GM12878 (cell line): Measurements from ENCODE around the gene MAN2A2. TPM values are rescaled to one million over a fixed set of nuclear protein-coding genes. Genes with fewer than 3 reads are reported as not detected.
A peak's percentile ranks its signal among the peaks of the same experiment; 100 is the strongest.

Experiments
- BRCA1 ChIP-seq: IDR thresholded peaks from 2 replicates; pipeline ENCODE4 v1.6.1; 2011; ENCODE audit warnings: low read depth, low read length, improper control_type of control experiment
- EZH2 ChIP-seq: IDR thresholded peaks from 2 replicates; pipeline ENCODE4 v1.6.1; 2012; ENCODE audit warnings: low read depth, mild to moderate bottlenecking, control low read depth, inconsistent platforms, low read length, borderline replicate concordance; ENCODE audit not compliant: control insufficient read depth
- GABPA ChIP-seq: IDR thresholded peaks from 2 replicates; pipeline ENCODE4 v1.6.1; 2014; ENCODE audit warnings: antibody characterized with exemption, low read depth, mild to moderate bottlenecking, inconsistent platforms
- HDAC6 ChIP-seq: fragments of 200-600 bp; sonication (generic); IDR thresholded peaks from one replicate; pipeline ENCODE4 v1.8.0; 2017; ENCODE audit warnings: antibody characterized with exemption; ENCODE audit not compliant: unreplicated experiment
- IRF4 ChIP-seq: IDR thresholded peaks from 2 replicates; pipeline ENCODE4 v1.6.1; 2011; ENCODE audit warnings: low read depth, low read length
- MTA2 ChIP-seq: fragments of 450-650 bp; IDR thresholded peaks from 2 replicates; pipeline ENCODE4 v1.6.1; 2016; ENCODE audit warnings: low read depth, mild to moderate bottlenecking, moderate library complexity
- MYC ChIP-seq: IDR thresholded peaks from 2 replicates; pipeline ENCODE4 v1.6.1; 2011; ENCODE audit warnings: mild to moderate bottlenecking, low read length, moderate library complexity, inconsistent platforms; ENCODE audit not compliant: insufficient read depth, insufficient replicate concordance, insufficient read length, severe bottlenecking
- NFYA ChIP-seq: IDR thresholded peaks from 2 replicates; pipeline ENCODE4 v1.6.1; 2011; ENCODE audit warnings: low read depth, mild to moderate bottlenecking, low read length, improper control_type of control experiment, borderline replicate concordance
- NFYB ChIP-seq: IDR thresholded peaks from 2 replicates; pipeline ENCODE4 v1.6.1; 2011; ENCODE audit warnings: low read depth, mild to moderate bottlenecking, low read length, improper control_type of control experiment, moderate library complexity; ENCODE audit not compliant: insufficient read depth
- PAX5 ChIP-seq: IDR thresholded peaks from 2 replicates; pipeline ENCODE4 v1.6.1; 2011; ENCODE audit warnings: low read depth, low read length, borderline replicate concordance
- POLR2AphosphoS5 ChIP-seq: IDR thresholded peaks from 2 replicates; pipeline ENCODE4 v1.6.1; 2011; ENCODE audit warnings: mild to moderate bottlenecking, low read length, inconsistent platforms
- SMAD5 ChIP-seq: IDR thresholded peaks from 2 replicates; pipeline ENCODE4 v1.6.1; 2016; ENCODE audit warnings: antibody characterized with exemption, low read depth
- SREBF1 ChIP-seq: IDR thresholded peaks from 2 replicates; pipeline ENCODE4 v1.6.1; 2012; ENCODE audit warnings: mild to moderate bottlenecking, low read length
- YBX1 ChIP-seq: fragments of 450-650 bp; IDR thresholded peaks from 2 replicates; pipeline ENCODE4 v1.6.1; 2016; ENCODE audit warnings: antibody characterized with exemption
- ZNF384 ChIP-seq: IDR thresholded peaks from 2 replicates; pipeline ENCODE4 v1.6.1; 2012; ENCODE audit warnings: low read depth, mild to moderate bottlenecking, low read length, improper control_type of control experiment, borderline replicate concordance
- polyA plus RNA-seq, 11 experiments: library from polyadenylated mRNA; depleted of rRNA in 4 of 11; unstranded in 6 of 11; stranded (reverse) in 5 of 11; fragments of >200 nt; fragmentation: Nextera tagmentation in 4 of 11; fragmentation: Illumina TruSeq in 1 of 11; extraction: Ambion mirVana in 4 of 11; extraction: Trizol in 1 of 11; gene quantifications; 1 replicate in 1 of 11; 2 replicates in 10 of 11; pipeline versions ENCODE4 v1.2.1 to v1.2.3, GENCODE V29; 2011 to 2016; ENCODE audit warnings: inconsistent platforms in 2 of 11, missing spikeins in 2 of 11, low read depth in 1 of 11
- total RNA-seq, 4 experiments: library from RNA; depleted of rRNA in 3 of 4; stranded (reverse); fragments of >200 nt in 3 of 4; fragmentation: Illumina TruSeq in 1 of 4; extraction: Trizol in 1 of 4; gene quantifications; 2 replicates each; pipeline versions ENCODE4 v1.2.1 to v1.2.3, GENCODE V29; 2013 to 2021
- TF ChIP-seq, protein P1 (sequence below): fragments of 150-350 bp; IDR thresholded peaks from 2 replicates; pipeline ENCODE4 v1.6.1; 2016; ENCODE audit warnings: low read depth, low read length
- TF ChIP-seq, protein P2 (sequence below): fragments of 450-650 bp; conservative IDR thresholded peaks from 2 replicates; pipeline ENCODE4 v1.6.1; 2017; ENCODE audit warnings: mild to moderate bottlenecking, moderate library complexity
- TF ChIP-seq, protein P3 (sequence below): fragments of 450-650 bp; IDR thresholded peaks from 2 replicates; pipeline ENCODE4 v1.6.1; 2017; ENCODE audit warnings: borderline replicate concordance
- TF ChIP-seq, protein P4 (sequence below): fragments of 450-650 bp; IDR thresholded peaks from 2 replicates; pipeline ENCODE4 v1.6.1; 2017; ENCODE audit warnings: low read depth, mild to moderate bottlenecking, moderate library complexity

The MAN2A2 gene
- total and polyA plus RNA-seq, 10 of the 15 experiments (the other 5 are each of a cell fraction or from before 2014, with no cell fraction given) = 4.2 to 79.4 (median 23.2) TPM

DNA sequence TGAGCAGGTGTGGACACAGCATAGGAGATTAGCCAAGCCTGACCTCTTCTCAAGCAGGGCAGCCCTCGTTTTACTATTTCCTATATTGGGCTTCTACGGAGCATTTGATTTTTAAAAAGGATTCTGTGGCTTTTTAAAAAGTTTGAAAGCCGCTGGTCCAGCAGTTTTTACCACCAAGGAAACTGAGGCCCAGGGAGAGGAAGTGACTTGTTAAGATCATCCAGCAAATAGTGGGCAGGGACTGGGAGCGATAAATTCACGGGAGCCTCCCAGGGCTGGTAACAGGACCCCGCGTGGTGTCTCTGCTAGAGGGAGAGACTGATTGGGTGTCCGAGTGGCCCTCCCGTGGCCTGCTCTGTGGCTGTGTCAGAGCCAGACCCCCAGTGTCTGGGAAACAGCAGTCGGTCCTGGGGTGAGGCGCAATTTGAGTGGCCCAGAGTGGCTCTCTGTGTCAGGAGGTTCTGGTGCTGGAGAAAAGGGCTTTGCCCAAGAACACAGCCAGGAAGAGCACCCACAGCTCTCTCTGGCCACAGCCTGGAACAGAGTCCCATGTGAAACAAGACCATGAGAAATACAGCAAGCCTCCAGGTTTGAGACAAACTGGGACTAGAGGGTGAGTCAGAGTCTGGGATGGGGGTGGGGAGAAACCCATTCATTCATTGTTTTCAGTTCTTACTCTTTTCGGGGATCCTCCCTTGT is 30.5 kb upstream of the MAN2A2 start (continued):
- TF ChIP-seq, protein P1, sequence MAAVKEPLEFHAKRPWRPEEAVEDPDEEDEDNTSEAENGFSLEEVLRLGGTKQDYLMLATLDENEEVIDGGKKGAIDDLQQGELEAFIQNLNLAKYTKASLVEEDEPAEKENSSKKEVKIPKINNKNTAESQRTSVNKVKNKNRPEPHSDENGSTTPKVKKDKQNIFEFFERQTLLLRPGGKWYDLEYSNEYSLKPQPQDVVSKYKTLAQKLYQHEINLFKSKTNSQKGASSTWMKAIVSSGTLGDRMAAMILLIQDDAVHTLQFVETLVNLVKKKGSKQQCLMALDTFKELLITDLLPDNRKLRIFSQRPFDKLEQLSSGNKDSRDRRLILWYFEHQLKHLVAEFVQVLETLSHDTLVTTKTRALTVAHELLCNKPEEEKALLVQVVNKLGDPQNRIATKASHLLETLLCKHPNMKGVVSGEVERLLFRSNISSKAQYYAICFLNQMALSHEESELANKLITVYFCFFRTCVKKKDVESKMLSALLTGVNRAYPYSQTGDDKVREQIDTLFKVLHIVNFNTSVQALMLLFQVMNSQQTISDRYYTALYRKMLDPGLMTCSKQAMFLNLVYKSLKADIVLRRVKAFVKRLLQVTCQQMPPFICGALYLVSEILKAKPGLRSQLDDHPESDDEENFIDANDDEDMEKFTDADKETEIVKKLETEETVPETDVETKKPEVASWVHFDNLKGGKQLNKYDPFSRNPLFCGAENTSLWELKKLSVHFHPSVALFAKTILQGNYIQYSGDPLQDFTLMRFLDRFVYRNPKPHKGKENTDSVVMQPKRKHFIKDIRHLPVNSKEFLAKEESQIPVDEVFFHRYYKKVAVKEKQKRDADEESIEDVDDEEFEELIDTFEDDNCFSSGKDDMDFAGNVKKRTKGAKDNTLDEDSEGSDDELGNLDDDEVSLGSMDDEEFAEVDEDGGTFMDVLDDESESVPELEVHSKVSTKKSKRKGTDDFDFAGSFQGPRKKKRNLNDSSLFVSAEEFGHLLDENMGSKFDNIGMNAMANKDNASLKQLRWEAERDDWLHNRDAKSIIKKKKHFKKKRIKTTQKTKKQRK = no peak
- TF ChIP-seq NFYA (no peak), MYC (no peak), IRF4 (peak; percentile 73), YBX1 (no peak), HDAC6 (no peak), MTA2 (no peak), PAX5 (peak; percentile 52; the same call in 1 of the 2 replicates), GABPA (no peak), EZH2 (no peak), POLR2AphosphoS5 (peak; percentile 74), SREBF1 (no peak), BRCA1 (no peak), ZNF384 (no peak), SMAD5 (no peak), NFYB (no peak)
- TF ChIP-seq, protein P2, sequence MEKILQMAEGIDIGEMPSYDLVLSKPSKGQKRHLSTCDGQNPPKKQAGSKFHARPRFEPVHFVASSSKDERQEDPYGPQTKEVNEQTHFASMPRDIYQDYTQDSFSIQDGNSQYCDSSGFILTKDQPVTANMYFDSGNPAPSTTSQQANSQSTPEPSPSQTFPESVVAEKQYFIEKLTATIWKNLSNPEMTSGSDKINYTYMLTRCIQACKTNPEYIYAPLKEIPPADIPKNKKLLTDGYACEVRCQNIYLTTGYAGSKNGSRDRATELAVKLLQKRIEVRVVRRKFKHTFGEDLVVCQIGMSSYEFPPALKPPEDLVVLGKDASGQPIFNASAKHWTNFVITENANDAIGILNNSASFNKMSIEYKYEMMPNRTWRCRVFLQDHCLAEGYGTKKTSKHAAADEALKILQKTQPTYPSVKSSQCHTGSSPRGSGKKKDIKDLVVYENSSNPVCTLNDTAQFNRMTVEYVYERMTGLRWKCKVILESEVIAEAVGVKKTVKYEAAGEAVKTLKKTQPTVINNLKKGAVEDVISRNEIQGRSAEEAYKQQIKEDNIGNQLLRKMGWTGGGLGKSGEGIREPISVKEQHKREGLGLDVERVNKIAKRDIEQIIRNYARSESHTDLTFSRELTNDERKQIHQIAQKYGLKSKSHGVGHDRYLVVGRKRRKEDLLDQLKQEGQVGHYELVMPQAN = no peak
- TF ChIP-seq, protein P3, sequence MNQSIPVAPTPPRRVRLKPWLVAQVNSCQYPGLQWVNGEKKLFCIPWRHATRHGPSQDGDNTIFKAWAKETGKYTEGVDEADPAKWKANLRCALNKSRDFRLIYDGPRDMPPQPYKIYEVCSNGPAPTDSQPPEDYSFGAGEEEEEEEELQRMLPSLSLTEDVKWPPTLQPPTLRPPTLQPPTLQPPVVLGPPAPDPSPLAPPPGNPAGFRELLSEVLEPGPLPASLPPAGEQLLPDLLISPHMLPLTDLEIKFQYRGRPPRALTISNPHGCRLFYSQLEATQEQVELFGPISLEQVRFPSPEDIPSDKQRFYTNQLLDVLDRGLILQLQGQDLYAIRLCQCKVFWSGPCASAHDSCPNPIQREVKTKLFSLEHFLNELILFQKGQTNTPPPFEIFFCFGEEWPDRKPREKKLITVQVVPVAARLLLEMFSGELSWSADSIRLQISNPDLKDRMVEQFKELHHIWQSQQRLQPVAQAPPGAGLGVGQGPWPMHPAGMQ = no peak
- TF ChIP-seq, protein P4, sequence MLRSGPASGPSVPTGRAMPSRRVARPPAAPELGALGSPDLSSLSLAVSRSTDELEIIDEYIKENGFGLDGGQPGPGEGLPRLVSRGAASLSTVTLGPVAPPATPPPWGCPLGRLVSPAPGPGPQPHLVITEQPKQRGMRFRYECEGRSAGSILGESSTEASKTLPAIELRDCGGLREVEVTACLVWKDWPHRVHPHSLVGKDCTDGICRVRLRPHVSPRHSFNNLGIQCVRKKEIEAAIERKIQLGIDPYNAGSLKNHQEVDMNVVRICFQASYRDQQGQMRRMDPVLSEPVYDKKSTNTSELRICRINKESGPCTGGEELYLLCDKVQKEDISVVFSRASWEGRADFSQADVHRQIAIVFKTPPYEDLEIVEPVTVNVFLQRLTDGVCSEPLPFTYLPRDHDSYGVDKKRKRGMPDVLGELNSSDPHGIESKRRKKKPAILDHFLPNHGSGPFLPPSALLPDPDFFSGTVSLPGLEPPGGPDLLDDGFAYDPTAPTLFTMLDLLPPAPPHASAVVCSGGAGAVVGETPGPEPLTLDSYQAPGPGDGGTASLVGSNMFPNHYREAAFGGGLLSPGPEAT = no peak
